Measurements from ENCODE around the gene HLA-B. TPM values are rescaled to one million over a fixed set of nuclear protein-coding genes. Genes with fewer than 3 reads are reported as not detected.
A peak's percentile ranks its signal among the peaks of the same experiment; 100 is the strongest.

HLA-B gene
- total RNA-seq, 1 donor: 510 TPM

DNA sequence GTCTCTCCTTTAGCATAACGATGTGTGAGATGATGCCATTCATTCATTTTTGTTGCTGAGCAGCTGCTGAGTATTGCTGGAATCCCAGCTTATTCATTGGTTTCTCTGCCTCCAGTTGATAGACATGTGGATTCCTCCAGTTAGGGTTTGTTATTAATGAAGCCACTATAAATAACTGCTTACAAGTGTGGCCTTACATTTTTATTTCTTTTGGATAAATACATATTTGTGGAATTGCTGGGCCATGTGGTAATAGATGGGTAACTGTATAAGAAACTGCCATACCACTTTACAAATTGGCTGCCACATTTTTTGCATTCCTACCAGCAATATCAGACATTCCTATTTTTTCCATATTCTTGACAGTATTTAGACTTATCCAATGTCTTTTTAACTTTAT, 2.6 kb upstream of the HLA-B start:
- Histone ChIP-seq H3K4me2 (ENCODE audit: insufficient read depth, low read length) (no peak overlapping the region), H3K27me3 (ENCODE audit: insufficient read depth, low read length) (peaks cover 52% of the 10 kb centered on the region), H2AFZ (ENCODE audit: low read length) (no peak overlapping the region), H3K9me3 (ENCODE audit: low read depth, low read length) (no peaks in the 10 kb centered on the region), H3K4me1 (ENCODE audit: insufficient read depth, low read length) (peaks cover 8% of the 10 kb centered on the region), H4K20me1 (ENCODE audit: insufficient read depth, low read length) (peaks cover 12% of the 10 kb centered on the region), H3K27ac (ENCODE audit: low read depth, low read length) (no peak overlapping the region), H3K79me2 (ENCODE audit: insufficient read depth, low read length) (peaks cover 16% of the 10 kb centered on the region), H3K4me3 (ENCODE audit: insufficient read depth, low read length) (no peak overlapping the region), H3K36me3 (ENCODE audit: insufficient read depth, low read length) (peaks cover 11% of the 10 kb centered on the region)
- DNase-seq (ENCODE audit: insufficient read length, low spot score, missing footprints): no peak
- TF ChIP-seq, protein P1, sequence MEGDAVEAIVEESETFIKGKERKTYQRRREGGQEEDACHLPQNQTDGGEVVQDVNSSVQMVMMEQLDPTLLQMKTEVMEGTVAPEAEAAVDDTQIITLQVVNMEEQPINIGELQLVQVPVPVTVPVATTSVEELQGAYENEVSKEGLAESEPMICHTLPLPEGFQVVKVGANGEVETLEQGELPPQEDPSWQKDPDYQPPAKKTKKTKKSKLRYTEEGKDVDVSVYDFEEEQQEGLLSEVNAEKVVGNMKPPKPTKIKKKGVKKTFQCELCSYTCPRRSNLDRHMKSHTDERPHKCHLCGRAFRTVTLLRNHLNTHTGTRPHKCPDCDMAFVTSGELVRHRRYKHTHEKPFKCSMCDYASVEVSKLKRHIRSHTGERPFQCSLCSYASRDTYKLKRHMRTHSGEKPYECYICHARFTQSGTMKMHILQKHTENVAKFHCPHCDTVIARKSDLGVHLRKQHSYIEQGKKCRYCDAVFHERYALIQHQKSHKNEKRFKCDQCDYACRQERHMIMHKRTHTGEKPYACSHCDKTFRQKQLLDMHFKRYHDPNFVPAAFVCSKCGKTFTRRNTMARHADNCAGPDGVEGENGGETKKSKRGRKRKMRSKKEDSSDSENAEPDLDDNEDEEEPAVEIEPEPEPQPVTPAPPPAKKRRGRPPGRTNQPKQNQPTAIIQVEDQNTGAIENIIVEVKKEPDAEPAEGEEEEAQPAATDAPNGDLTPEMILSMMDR (IDR thresholded peaks at IDR 0.05; ENCODE audit: extremely low read depth, low read depth, low read length): no peak

DNA sequence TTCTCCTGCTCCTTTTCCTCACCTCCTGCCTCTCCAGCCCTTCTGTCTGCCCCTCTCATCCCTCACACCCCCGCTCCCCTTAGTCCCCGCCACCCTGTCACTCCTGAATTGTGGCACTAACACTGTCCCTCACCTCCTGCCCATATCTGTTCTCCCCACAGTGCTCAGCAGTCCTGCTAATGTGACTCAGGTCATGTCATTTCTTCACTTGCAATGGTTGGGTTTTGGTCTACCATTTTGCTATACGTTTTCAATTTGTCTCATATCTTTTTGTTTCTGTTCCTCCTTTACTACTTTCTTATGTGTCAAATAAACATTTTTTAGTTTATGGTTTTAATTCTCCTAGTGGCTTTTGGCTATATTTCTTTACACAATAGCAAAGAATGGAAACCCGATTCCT, 1.3 kb upstream of the HLA-B start:
- Histone ChIP-seq H3K9me3 (ENCODE audit: low read depth, low read length) (no peaks in the 10 kb centered on the region), H3K36me3 (ENCODE audit: insufficient read depth, low read length) (peaks cover 21% of the 10 kb centered on the region), H3K27me3 (ENCODE audit: insufficient read depth, low read length) (peaks cover 43% of the 10 kb centered on the region), H2AFZ (ENCODE audit: low read length) (no peak overlapping the region), H3K4me1 (ENCODE audit: insufficient read depth, low read length) (peaks cover 8% of the 10 kb centered on the region), H3K4me3 (ENCODE audit: insufficient read depth, low read length) (no peak overlapping the region), H3K79me2 (ENCODE audit: insufficient read depth, low read length) (peaks cover 16% of the 10 kb centered on the region), H3K4me2 (ENCODE audit: insufficient read depth, low read length) (no peak overlapping the region), H3K27ac (ENCODE audit: low read depth, low read length) (no peak overlapping the region), H4K20me1 (ENCODE audit: insufficient read depth, low read length) (peaks cover 15% of the 10 kb centered on the region)
- TF ChIP-seq, protein P1 (IDR thresholded peaks at IDR 0.05; ENCODE audit: extremely low read depth, low read depth, low read length): no peak
- no peak for DNase-seq (ENCODE audit: insufficient read length, low spot score, missing footprints)

DNA sequence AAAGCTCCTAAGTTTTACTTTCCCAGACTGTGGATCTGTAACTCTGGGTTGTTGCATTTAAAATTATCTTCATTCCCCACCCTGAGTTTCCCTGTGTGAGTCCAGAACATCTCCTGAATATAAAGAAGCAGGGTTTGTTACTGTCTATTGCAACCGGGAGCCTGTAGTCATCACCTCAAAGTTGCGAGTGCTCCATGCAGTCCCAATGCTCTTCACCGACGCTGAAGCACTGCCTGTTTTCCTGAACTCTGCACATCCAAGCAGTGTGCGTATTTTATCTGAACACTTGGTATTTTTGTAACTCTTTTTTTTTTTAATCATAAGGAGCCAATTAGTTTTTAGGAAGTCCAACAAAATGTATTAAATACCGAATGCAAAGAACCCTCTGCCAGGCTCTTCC, 907 bp upstream of the HLA-B start:
- Histone ChIP-seq H4K20me1 (ENCODE audit: insufficient read depth, low read length) (peaks cover 17% of the 10 kb centered on the region), H3K27me3 (ENCODE audit: insufficient read depth, low read length) (peaks cover 41% of the 10 kb centered on the region), H3K4me3 (ENCODE audit: insufficient read depth, low read length) (no peak overlapping the region), H3K27ac (ENCODE audit: low read depth, low read length) (no peak overlapping the region), H3K4me1 (ENCODE audit: insufficient read depth, low read length) (peaks cover 8% of the 10 kb centered on the region), H2AFZ (ENCODE audit: low read length) (no peak overlapping the region), H3K79me2 (ENCODE audit: insufficient read depth, low read length) (peaks cover 16% of the 10 kb centered on the region), H3K36me3 (ENCODE audit: insufficient read depth, low read length) (peaks cover 21% of the 10 kb centered on the region), H3K9me3 (ENCODE audit: low read depth, low read length) (no peaks in the 10 kb centered on the region), H3K4me2 (ENCODE audit: insufficient read depth, low read length) (peak overlapping the region; percentile 89)
- DNase-seq (ENCODE audit: insufficient read length, low spot score, missing footprints): no peak
- TF ChIP-seq, protein P1 (IDR thresholded peaks at IDR 0.05; ENCODE audit: extremely low read depth, low read depth, low read length): no peak

DNA sequence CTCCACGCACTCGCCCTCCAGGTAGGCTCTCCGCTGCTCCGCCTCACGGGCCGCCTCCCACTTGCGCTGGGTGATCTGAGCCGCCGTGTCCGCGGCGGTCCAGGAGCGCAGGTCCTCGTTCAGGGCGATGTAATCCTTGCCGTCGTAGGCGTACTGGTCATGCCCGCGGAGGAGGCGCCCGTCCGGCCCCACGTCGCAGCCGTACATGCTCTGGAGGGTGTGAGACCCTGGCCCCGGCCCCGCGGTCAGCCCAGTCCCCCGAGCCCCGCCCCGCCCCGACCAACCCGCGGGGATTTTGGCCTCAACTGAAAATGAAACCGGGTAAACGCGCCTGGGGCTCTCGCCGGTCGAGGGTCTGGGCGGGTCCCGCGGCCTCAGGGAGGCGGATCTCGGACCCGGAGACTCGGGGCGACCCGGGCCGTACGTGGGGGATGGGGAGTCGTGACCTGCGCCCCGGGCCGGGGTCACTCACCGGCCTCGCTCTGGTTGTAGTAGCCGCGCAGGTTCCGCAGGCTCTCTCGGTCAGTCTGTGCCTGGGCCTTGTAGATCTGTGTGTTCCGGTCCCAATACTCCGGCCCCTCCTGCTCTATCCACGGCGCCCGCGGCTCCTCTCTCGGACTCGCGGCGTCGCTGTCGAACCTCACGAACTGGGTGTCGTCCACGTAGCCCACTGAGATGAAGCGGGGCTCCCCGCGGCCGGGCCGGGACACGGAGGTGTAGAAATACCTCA, 598 bp downstream of the HLA-B start:
- H2AFZ ChIP-seq (ENCODE audit: low read length): peak overlapping the region; percentile 99
- peaks cover 21% of the 10 kb centered on the region for H3K36me3 ChIP-seq (ENCODE audit: insufficient read depth, low read length)
- H3K9me3 ChIP-seq (ENCODE audit: low read depth, low read length): no peaks in the 10 kb centered on the region
- peak overlapping the region; percentile 81 for H3K4me3 ChIP-seq (ENCODE audit: insufficient read depth, low read length)
- DNase-seq (ENCODE audit: insufficient read length, low spot score, missing footprints): peak; percentile 87
- H3K79me2 ChIP-seq (ENCODE audit: insufficient read depth, low read length): peaks cover 16% of the 10 kb centered on the region
- TF ChIP-seq, protein P1 (IDR thresholded peaks at IDR 0.05; ENCODE audit: extremely low read depth, low read depth, low read length): no peak
- H3K27ac ChIP-seq (ENCODE audit: low read depth, low read length): peak overlapping the region; percentile 45
- H3K4me2 ChIP-seq (ENCODE audit: insufficient read depth, low read length): peak overlapping the region; percentile 73
- peaks cover 8% of the 10 kb centered on the region for H3K4me1 ChIP-seq (ENCODE audit: insufficient read depth, low read length)
- peaks cover 29% of the 10 kb centered on the region for H3K27me3 ChIP-seq (ENCODE audit: insufficient read depth, low read length)
- peaks cover 18% of the 10 kb centered on the region for H4K20me1 ChIP-seq (ENCODE audit: insufficient read depth, low read length)
